HepG2 (cell line): ENCODE results near the gene EIF4A3. TPM values are rescaled to one million over a fixed set of nuclear protein-coding genes. Genes with fewer than 3 reads are reported as not detected.

Source experiments
- CBX2 ChIP-seq, 2 experiments: fragments of 200-600 bp in 1 of 2; sonication (generic); formaldehyde crosslinking in 1 of 2; IDR thresholded peaks; 2 replicates each; pipeline versions ENCODE4 v1.7.0 to v1.8.1; 2018 to 2022; ENCODE audit warnings: low read depth in 2 of 2, low read length in 1 of 2, mild to moderate bottlenecking in 1 of 2, missing genetic modification reagents in 1 of 2
- CEBPZ ChIP-seq: IDR thresholded peaks from 2 replicates; pipeline ENCODE4 v1.6.1; 2012; ENCODE audit warnings: low read length, improper control_type of control experiment
- DNMT3B ChIP-seq: conservative IDR thresholded peaks from 2 replicates; pipeline ENCODE4 v1.6.1; 2016; ENCODE audit warnings: missing biosample characterization, control low read depth
- DR1 ChIP-seq: sonication (generic); formaldehyde crosslinking; IDR thresholded peaks from 2 replicates; pipeline ENCODE4 v1.8.0; 2021; ENCODE audit warnings: mild to moderate bottlenecking, missing genetic modification reagents, inconsistent platforms
- ELF4 ChIP-seq: sonication (generic); formaldehyde crosslinking; IDR thresholded peaks from 2 replicates; pipeline ENCODE4 v1.5.0; 2020; ENCODE audit warnings: missing genetic modification reagents, mild to moderate bottlenecking, moderate library complexity, borderline replicate concordance
- HMGA1 ChIP-seq: sonication (generic); formaldehyde crosslinking; conservative IDR thresholded peaks from 2 replicates; pipeline ENCODE4 v1.4.0; 2020; ENCODE audit warnings: missing genetic modification reagents
- JUND ChIP-seq: sonication (generic); formaldehyde crosslinking; IDR thresholded peaks from 2 replicates; pipeline ENCODE4 v1.8.0; 2022; ENCODE audit warnings: mild to moderate bottlenecking, missing genetic modification reagents
- MXD3 ChIP-seq: IDR thresholded peaks from 2 replicates; pipeline ENCODE4 v1.6.1; 2016; ENCODE audit warnings: mild to moderate bottlenecking, missing biosample characterization, missing genetic modification reagents
- NR2F1 ChIP-seq, 2 experiments: fragments of 450-650 bp in 1 of 2; formaldehyde crosslinking in 1 of 2; IDR thresholded peaks; 2 replicates each; pipeline versions ENCODE4 v1.5.0 to v1.6.1; 2016 to 2020; ENCODE audit warnings: mild to moderate bottlenecking in 1 of 2, missing compliant biosample characterization in 1 of 2, missing genetic modification reagents in 1 of 2, moderate library complexity in 1 of 2
- PCBP2 ChIP-seq: fragments of 200-400 bp; formaldehyde crosslinking; optimal IDR thresholded peaks from 2 replicates; pipeline ENCODE3; 2018; ENCODE audit warnings: low read length, low read depth; ENCODE audit not compliant: poor library complexity, severe bottlenecking
- SOX5 ChIP-seq: IDR thresholded peaks from 2 replicates; pipeline ENCODE4 v1.6.1; 2016; ENCODE audit warnings: borderline replicate concordance
- SP140L ChIP-seq: sonication (generic); formaldehyde crosslinking; IDR thresholded peaks from 2 replicates; pipeline ENCODE4 v1.4.0; 2020; ENCODE audit warnings: missing genetic modification reagents, borderline replicate concordance
- TBX2 ChIP-seq: sonication (generic); formaldehyde crosslinking; IDR thresholded peaks from 2 replicates; pipeline ENCODE4 v1.5.0; 2020; ENCODE audit warnings: missing genetic modification reagents, mild to moderate bottlenecking, borderline replicate concordance
- ZBTB4 ChIP-seq: sonication (generic); formaldehyde crosslinking; IDR thresholded peaks from 2 replicates; pipeline ENCODE4 v1.4.0; 2020; ENCODE audit warnings: missing genetic modification reagents, mild to moderate bottlenecking, borderline replicate concordance
- ZMAT5 ChIP-seq: sonication (generic); formaldehyde crosslinking; IDR thresholded peaks from 2 replicates; pipeline ENCODE4 v1.5.0; 2020; ENCODE audit warnings: mild to moderate bottlenecking, low read depth, missing genetic modification reagents, borderline replicate concordance
- ZNF333 ChIP-seq: sonication (generic); formaldehyde crosslinking; IDR thresholded peaks from 2 replicates; pipeline ENCODE4 v1.4.0; 2020; ENCODE audit warnings: mild to moderate bottlenecking, missing genetic modification reagents, borderline replicate concordance
- ZNF451 ChIP-seq: sonication (generic); formaldehyde crosslinking; IDR thresholded peaks from 2 replicates; pipeline ENCODE4 v1.5.0; 2020; ENCODE audit warnings: mild to moderate bottlenecking, missing genetic modification reagents
- ZNF549 ChIP-seq: sonication (generic); formaldehyde crosslinking; IDR thresholded peaks from 2 replicates; pipeline ENCODE4 v1.5.0; 2020; ENCODE audit warnings: missing genetic modification reagents
- ZNF605 ChIP-seq: sonication (generic); formaldehyde crosslinking; IDR thresholded peaks from 2 replicates; pipeline ENCODE4 v1.8.0; 2022; ENCODE audit warnings: mild to moderate bottlenecking, missing genetic modification reagents
- ZNF704 ChIP-seq: sonication (generic); formaldehyde crosslinking; IDR thresholded peaks from 2 replicates; pipeline ENCODE4 v1.8.1; 2023; ENCODE audit warnings: mild to moderate bottlenecking, inconsistent platforms, moderate library complexity, missing genetic modification reagents, borderline replicate concordance
- polyA plus RNA-seq, 8 experiments: library from polyadenylated mRNA; depleted of rRNA in 3 of 8; stranded (reverse) in 7 of 8; unstranded in 1 of 8; fragments of >200 nt; fragmentation: Illumina TruSeq in 4 of 8; extraction: Trizol in 4 of 8; gene quantifications; 2 replicates each; pipeline versions ENCODE4 v1.2.1 to v1.2.3, GENCODE V29; 2011 to 2016; ENCODE audit warnings: low read depth in 4 of 8, missing spikeins in 1 of 8, mixed read lengths in 1 of 8; ENCODE audit not compliant: insufficient read depth in 1 of 8
- total RNA-seq, 5 experiments: library from RNA; depleted of rRNA; stranded (reverse); fragments of >200 nt; fragmentation: Illumina TruSeq; extraction: Trizol; gene quantifications; 2 replicates each; pipeline ENCODE4 v1.2.3, GENCODE V29; 2016; ENCODE audit warnings: low read depth in 1 of 5

Gene EIF4A3
- total and polyA plus RNA-seq, 2 of the 13 experiments (the other 11 are each of a cell fraction or from before 2014, with no cell fraction given) = 145 to 187 TPM

- no peak; the same call in 1 of the 2 replicates for TF ChIP-seq ZBTB4 (CRISPR knock-in tag)
- no peak for TF ChIP-seq MXD3
- TF ChIP-seq ZNF605 (CRISPR knock-in tag) = 0 out of 2 replicates have a peak, but pooled peaks have one; percentile 48
- no peak for TF ChIP-seq ZNF704 (CRISPR knock-in tag)
- no peak for TF ChIP-seq DNMT3B
- TF ChIP-seq CBX2 (IDR thresholded peaks at IDR 0.05; ENCODE audit: low read depth, low read length) = no peak
- TF ChIP-seq CBX2 (CRISPR knock-in tag; IDR thresholded peaks at IDR 0.05; ENCODE audit: low read depth) = no peak
- TF ChIP-seq SOX5 = 0 out of 2 replicates have a peak, but pooled peaks have one; percentile 16
- TF ChIP-seq JUND = no peak
- no peak for TF ChIP-seq ZNF549
- TF ChIP-seq ZNF333 (CRISPR knock-in tag) = no peak
- TF ChIP-seq HMGA1 (CRISPR knock-in tag) = no peak
- TF ChIP-seq TBX2 (CRISPR knock-in tag) = peak; percentile 22; the same call in 1 of the 2 replicates
- no peak for TF ChIP-seq ZMAT5 (CRISPR knock-in tag)
- no peak for TF ChIP-seq DR1
- TF ChIP-seq CEBPZ = no peak
- no peak for TF ChIP-seq ELF4
- TF ChIP-seq ZNF451 (CRISPR knock-in tag) = no peak
- 0 out of 4 replicates have a peak, but pooled peaks of 1 of the 2 experiments have one; percentile 21 for TF ChIP-seq NR2F1 (CRISPR knock-in tag; IDR thresholded peaks at IDR 0.05)
- no peak for TF ChIP-seq SP140L (CRISPR knock-in tag)
- TF ChIP-seq PCBP2 = no peak
Observed at GRCh38 chr17:80124351-80124981, 22.5 kb downstream of the EIF4A3 start (continued).
